HL-60 (cell line): ENCODE data around the gene SLC24A3.

Experiments used
- GABPA ChIP-seq: IDR thresholded peaks from 2 replicates; pipeline ENCODE4 v1.6.1; 2012; ENCODE audit warnings: low read depth
- TF ChIP-seq, protein P1 (sequence below): IDR thresholded peaks from one replicate; pipeline ENCODE4 v1.5.1; 2011; ENCODE audit warnings: low read length, control low read depth, inconsistent platforms; ENCODE audit not compliant: insufficient read depth

DNA sequence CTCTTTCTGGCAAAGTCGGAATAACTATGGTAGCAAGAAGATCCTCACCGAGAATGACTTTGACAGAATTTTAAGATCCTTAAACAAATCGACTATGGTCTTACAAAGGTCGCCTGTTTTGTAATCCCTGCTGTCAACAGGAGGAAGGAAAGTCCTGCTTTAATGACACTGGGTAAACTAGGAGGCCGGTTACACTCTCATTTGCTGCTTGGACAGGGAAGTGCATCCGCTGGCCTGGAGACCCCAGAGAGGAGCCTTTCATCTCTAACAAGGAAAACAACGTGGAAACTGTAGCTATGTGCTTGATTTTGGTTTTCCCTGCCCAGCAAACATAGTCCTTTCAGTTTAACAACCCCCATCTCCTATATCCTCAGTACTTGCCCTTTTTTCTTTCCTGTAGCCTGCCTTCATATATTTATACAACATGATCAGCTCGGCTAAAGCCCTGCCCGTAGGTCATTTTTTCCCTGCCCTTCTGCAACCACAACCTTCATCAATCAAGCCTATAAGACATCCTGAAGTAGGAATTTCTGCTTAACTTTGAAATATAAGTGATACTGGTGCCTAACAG is 448.5 kb downstream of the SLC24A3 start:
- TF ChIP-seq, protein P1, sequence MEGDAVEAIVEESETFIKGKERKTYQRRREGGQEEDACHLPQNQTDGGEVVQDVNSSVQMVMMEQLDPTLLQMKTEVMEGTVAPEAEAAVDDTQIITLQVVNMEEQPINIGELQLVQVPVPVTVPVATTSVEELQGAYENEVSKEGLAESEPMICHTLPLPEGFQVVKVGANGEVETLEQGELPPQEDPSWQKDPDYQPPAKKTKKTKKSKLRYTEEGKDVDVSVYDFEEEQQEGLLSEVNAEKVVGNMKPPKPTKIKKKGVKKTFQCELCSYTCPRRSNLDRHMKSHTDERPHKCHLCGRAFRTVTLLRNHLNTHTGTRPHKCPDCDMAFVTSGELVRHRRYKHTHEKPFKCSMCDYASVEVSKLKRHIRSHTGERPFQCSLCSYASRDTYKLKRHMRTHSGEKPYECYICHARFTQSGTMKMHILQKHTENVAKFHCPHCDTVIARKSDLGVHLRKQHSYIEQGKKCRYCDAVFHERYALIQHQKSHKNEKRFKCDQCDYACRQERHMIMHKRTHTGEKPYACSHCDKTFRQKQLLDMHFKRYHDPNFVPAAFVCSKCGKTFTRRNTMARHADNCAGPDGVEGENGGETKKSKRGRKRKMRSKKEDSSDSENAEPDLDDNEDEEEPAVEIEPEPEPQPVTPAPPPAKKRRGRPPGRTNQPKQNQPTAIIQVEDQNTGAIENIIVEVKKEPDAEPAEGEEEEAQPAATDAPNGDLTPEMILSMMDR: no peak
- no peak for TF ChIP-seq GABPA
